Transverse colon (tissue), 4 donors: ENCODE data around the gene CNTNAP2. TPM values are rescaled to one million over a fixed set of nuclear protein-coding genes. Genes with fewer than 3 reads are reported as not detected.

Experiments used
- DNase-seq: peaks from one replicate; pipeline ENCODE4 v3.0.0-alpha.2; 2019
- H3K27ac ChIP-seq, 4 donors: fragments of 200-600 bp; sonication (generic); 2 replicates each; pipeline ENCODE4 v1.5.1; 2016 to 2018; ENCODE audit warnings: inconsistent platforms in 4 of 4
- H3K27me3 ChIP-seq: fragments of 200-600 bp; sonication (generic); 2 replicates; pipeline ENCODE4 v1.5.1; 2017; ENCODE audit warnings: inconsistent platforms
- H3K36me3 ChIP-seq, 4 donors: fragments of 200-600 bp; sonication (generic); 2 replicates each; pipeline ENCODE4 v1.5.1; 2017 to 2019; ENCODE audit warnings: inconsistent platforms in 4 of 4
- H3K4me1 ChIP-seq, 4 donors: fragments of 200-600 bp; sonication (generic); 2 replicates each; pipeline ENCODE4 v1.5.1; 2017 to 2020; ENCODE audit warnings: inconsistent platforms in 4 of 4
- H3K4me3 ChIP-seq, 4 donors: fragments of 200-600 bp; sonication (generic); 1 replicate in 1 of 4; 2 replicates in 3 of 4; pipeline versions ENCODE4 v1.5.1 to v1.6.1; 2017 to 2019; ENCODE audit warnings: inconsistent platforms in 4 of 4
- H3K9me3 ChIP-seq, 2 donors: fragments of 200-600 bp; sonication (generic); 2 replicates each; pipeline ENCODE4 v1.5.1; 2017 to 2019; ENCODE audit warnings: inconsistent platforms in 2 of 2
- EP300 ChIP-seq: sonication (generic); formaldehyde crosslinking; IDR thresholded peaks from one replicate; pipeline ENCODE4 v1.6.1; 2017; ENCODE audit warnings: antibody characterized with exemption, low read depth
- POLR2A ChIP-seq: fragments of 450-650 bp; IDR thresholded peaks from one replicate; pipeline ENCODE4 v1.6.1; 2016; ENCODE audit warnings: antibody characterized with exemption, mild to moderate bottlenecking, moderate library complexity
- POLR2AphosphoS5 ChIP-seq, 3 donors: sonication (generic); formaldehyde crosslinking; IDR thresholded peaks; one replicate each; pipeline ENCODE4 v1.6.1; 2016; ENCODE audit warnings: antibody characterized with exemption in 3 of 3
- WGBS, 2 donors: methylation state at CpG; one replicate each; pipeline ENCODE4 v1.1.5; 2018; ENCODE audit warnings: low coverage in 1 of 2; 5-methylcytosine and 5-hydroxymethylcytosine counted together
- in situ Hi-C, 4 donors: fragments of 200-750 bp; cut with MboI; loops; one replicate each; pipeline versions ENCODE4 v1.15.0 to v1.15.1; 2017; ENCODE audit warnings: low sequenced_read_pairs in 3 of 4, low pct_ligation_motif_present in 1 of 4, low pct_unique_long_range_greater_than_20kb in 1 of 4
- intact Hi-C: fragments of 100-400 bp; cut with DNase I; formaldehyde crosslinking; loops from one replicate; pipeline ENCODE4 v1.15.1; 2023; ENCODE audit warnings: low total_unique reads
- total RNA-seq, 4 donors: library from RNA; depleted of rRNA; stranded (reverse); fragments of >200 nt; gene quantifications; one replicate each; pipeline ENCODE4 v1.1.0, GENCODE V29; 2016
- TF ChIP-seq, protein P1 (sequence below), 5 experiments: fragments of 200-600 bp in 3 of 5; fragments of 450-650 bp in 2 of 5; sonication (generic) in 3 of 5; IDR thresholded peaks; 1 replicate in 2 of 5; 2 replicates in 3 of 5; pipeline ENCODE4 v1.5.1; 2016 to 2017; ENCODE audit warnings: antibody characterized with exemption in 5 of 5, inconsistent platforms in 3 of 5, mild to moderate bottlenecking in 2 of 5, moderate library complexity in 1 of 5

CNTNAP2 gene
- total RNA-seq, 4 donors from 2014 or later: 0.60 to 2.9 (median 2.4) TPM

DNA sequence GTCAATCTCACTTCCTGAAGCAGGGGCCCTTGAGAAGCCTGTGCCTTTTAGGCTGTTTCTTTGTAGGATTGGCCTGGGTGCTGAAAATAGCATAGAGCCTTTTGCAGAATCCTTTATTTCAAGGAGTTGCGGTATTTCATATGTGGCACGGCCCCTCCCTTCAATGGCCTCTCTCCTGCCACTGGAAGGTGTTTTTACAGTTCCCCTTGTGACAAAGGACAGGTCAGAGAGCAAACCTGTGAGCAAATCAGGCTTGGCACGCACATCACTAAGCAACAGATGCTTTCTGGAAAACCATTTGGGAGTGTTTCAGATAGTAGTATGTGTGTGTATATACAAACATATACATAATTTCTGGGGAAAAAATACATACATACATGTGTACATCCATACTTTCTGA, 2085.4 kb downstream of the CNTNAP2 start:
- H3K36me3 ChIP-seq: no peaks in the 10 kb centered on the region
- H3K27me3 ChIP-seq: no peaks in the 10 kb centered on the region
- no peaks in the 10 kb centered on the region for H3K4me1 ChIP-seq
- intact Hi-C loops: no loop called here
- H3K9me3 ChIP-seq: no peaks in the 10 kb centered on the region
- in situ Hi-C loops: no loop called here
- WGBS, 2 donors: 72% methylated on average over 3 of the region's 3 CpGs; no CpG with 5 or more reads in 1 of the 2 donors
- no peak overlapping the region for H3K4me3 ChIP-seq
- DNase-seq: no peak
- no peak overlapping the region for H3K27ac ChIP-seq
- TF ChIP-seq POLR2AphosphoS5 (IDR thresholded peaks at IDR 0.05): no peak
- TF ChIP-seq EP300: no peak
- TF ChIP-seq POLR2A: no peak
- TF ChIP-seq, protein P1, sequence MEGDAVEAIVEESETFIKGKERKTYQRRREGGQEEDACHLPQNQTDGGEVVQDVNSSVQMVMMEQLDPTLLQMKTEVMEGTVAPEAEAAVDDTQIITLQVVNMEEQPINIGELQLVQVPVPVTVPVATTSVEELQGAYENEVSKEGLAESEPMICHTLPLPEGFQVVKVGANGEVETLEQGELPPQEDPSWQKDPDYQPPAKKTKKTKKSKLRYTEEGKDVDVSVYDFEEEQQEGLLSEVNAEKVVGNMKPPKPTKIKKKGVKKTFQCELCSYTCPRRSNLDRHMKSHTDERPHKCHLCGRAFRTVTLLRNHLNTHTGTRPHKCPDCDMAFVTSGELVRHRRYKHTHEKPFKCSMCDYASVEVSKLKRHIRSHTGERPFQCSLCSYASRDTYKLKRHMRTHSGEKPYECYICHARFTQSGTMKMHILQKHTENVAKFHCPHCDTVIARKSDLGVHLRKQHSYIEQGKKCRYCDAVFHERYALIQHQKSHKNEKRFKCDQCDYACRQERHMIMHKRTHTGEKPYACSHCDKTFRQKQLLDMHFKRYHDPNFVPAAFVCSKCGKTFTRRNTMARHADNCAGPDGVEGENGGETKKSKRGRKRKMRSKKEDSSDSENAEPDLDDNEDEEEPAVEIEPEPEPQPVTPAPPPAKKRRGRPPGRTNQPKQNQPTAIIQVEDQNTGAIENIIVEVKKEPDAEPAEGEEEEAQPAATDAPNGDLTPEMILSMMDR (IDR thresholded peaks at IDR 0.05): no peak

DNA sequence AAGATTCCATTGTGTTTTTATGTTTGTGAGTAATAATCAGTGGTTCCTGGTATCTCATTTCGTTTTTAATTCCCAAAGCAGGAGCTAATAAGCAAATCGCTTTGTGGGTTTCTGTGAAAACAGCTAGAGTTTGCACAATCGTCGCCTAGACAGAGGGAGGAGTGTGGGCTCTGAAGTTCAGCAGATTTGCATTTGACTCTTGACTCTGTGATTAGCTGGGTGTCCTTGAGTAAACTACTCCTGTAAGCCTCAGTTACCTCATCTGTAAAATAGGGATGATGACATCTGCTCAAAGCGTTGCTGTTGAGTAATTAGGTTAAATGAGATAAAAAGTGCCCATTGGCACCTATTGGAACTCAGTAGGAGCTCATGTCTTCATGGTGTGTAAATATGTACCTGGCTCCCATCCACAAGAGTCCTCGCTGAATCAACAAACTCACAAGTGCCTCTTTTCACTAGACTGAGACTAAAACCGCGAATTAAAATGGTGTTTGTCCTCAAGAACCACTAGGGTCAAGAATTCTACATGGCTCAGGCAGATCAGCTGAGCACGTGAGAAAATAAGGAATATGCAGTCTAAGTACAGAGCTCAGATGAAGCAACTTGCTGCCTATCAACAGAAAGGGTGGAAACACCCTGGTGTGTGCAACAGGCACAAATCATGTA, 2088.2 kb downstream of the CNTNAP2 start:
- Histone ChIP-seq H3K36me3 (no peaks in the 10 kb centered on the region), H3K27ac (no peak overlapping the region), H3K4me1 (no peaks in the 10 kb centered on the region), H3K27me3 (no peaks in the 10 kb centered on the region), H3K9me3 (no peaks in the 10 kb centered on the region), H3K4me3 (no peak overlapping the region)
- TF ChIP-seq EP300 (no peak), POLR2AphosphoS5 (IDR thresholded peaks at IDR 0.05) (no peak), POLR2A (no peak)
- TF ChIP-seq, protein P1 (IDR thresholded peaks at IDR 0.05): no peak
- no peak for DNase-seq
- intact Hi-C loops: no loop called here
- in situ Hi-C loops: no loop called here
- WGBS, 2 donors: 68 to 89% methylated on average over 4 to 9 of the region's 9 CpGs

DNA sequence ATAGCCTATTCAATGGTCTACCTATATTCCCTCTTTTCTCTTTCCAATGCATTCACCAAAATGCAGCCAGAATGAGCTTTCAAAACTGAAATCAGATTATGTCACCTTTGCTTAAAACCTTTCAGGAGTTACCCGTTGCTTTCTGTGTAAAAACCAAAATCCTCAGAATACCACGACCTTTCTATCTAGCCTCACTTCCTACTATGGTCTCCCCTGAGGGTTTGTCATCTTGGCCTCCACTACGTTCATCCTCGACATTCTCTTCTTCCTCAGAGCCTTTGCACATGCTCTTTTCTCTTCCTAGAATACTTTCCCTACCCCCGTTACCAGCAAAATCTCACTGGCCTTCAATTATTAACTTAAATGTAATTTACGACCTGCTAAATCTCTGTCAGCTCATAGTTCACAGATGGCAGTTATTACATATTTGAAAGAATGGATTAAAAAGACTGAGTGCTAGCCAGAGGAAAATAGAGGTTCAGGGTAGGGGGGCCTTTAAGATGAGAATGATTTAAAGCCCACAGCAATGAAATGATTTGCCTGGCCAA, 2093.1 kb downstream of the CNTNAP2 start:
- intact Hi-C loops (no loop called here), in situ Hi-C loops (no loop called here)
- no peak overlapping the region for H3K4me3 ChIP-seq
- DNase-seq: no peak
- no peaks in the 10 kb centered on the region for H3K9me3 ChIP-seq
- WGBS, 2 donors: 64 to 76% methylated on average over 6 of the region's 6 CpGs
- TF ChIP-seq POLR2AphosphoS5 (IDR thresholded peaks at IDR 0.05): no peak
- TF ChIP-seq POLR2A: no peak
- TF ChIP-seq, protein P1 (IDR thresholded peaks at IDR 0.05): no peak
- TF ChIP-seq EP300: no peak
- H3K27ac ChIP-seq: no peak overlapping the region
- H3K36me3 ChIP-seq: no peaks in the 10 kb centered on the region
- peaks cover 0 to 2% (median 0%) of the 10 kb centered on the region in 4 donors for H3K4me1 ChIP-seq
- H3K27me3 ChIP-seq: no peaks in the 10 kb centered on the region

DNA sequence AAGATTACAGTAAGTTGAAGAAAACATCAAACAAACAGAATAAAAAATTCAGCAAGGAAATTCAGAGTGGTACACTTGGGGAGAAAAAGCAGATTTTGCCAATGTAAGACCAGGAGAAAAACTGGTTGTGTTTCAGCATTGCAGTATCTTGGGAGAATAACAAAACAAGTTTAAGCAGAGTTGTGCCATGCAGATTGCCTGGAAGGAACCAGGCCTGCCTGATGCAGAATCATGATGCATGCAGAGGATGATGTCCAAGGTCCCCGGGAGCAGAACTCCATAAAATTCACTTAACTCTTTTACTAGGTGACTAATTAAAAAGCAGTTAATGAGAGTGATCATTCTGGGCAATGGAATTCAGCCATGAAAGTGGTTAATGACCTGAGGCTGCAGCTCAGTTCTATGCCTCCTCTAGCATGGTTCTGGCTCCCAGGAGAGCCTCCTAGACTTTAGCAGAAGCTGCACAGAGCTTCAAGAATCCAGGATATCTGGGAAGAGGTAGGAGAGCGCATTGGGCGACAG, 2094.3 kb downstream of the CNTNAP2 start:
- DNase-seq: no peak
- no peak for TF ChIP-seq POLR2A
- TF ChIP-seq EP300: no peak
- TF ChIP-seq, protein P1 (IDR thresholded peaks at IDR 0.05): no peak
- no peak for TF ChIP-seq POLR2AphosphoS5 (IDR thresholded peaks at IDR 0.05)
- in situ Hi-C loops: no loop called here
- H3K4me1 ChIP-seq: peaks cover 0 to 2% (median 0%) of the 10 kb centered on the region in 4 donors
- H3K4me3 ChIP-seq: no peak overlapping the region
- H3K27ac ChIP-seq: no peak overlapping the region
- no peaks in the 10 kb centered on the region for H3K36me3 ChIP-seq
- intact Hi-C loops: no loop called here
- 87 to 91% methylated on average over 3 of the region's 3 CpGs for WGBS, 2 donors
- H3K9me3 ChIP-seq: no peaks in the 10 kb centered on the region
- no peaks in the 10 kb centered on the region for H3K27me3 ChIP-seq
